H9 (cell line): ENCODE measurements around the gene WHRN. TPM values are rescaled to one million over a fixed set of nuclear protein-coding genes. Genes with fewer than 3 reads are reported as not detected.

Experiments used
- DNase-seq: peaks from one replicate; pipeline ENCODE4 v3.0.0-alpha.2; 2017
- H2AFZ ChIP-seq: one replicate; pipeline ENCODE4 v1.6.1; 2013; ENCODE audit warnings: mild to moderate bottlenecking, low read length, control low read depth, moderate library complexity
- H2AK5ac ChIP-seq: 2 replicates; pipeline ENCODE4 v1.6.1; 2013; ENCODE audit warnings: low read length, control low read depth, mixed read lengths; ENCODE audit not compliant: insufficient read length
- H2BK120ac ChIP-seq: one replicate; pipeline ENCODE4 v1.6.1; 2013; ENCODE audit warnings: low read depth, mild to moderate bottlenecking, low read length, control low read depth, inconsistent platforms; ENCODE audit not compliant: poor library complexity, severe bottlenecking
- H2BK12ac ChIP-seq: 2 replicates; pipeline ENCODE4 v1.6.1; 2013; ENCODE audit warnings: low read length, control low read depth, mixed read lengths, low read depth; ENCODE audit not compliant: insufficient read length
- H2BK15ac ChIP-seq: 2 replicates; pipeline ENCODE4 v1.6.1; 2013; ENCODE audit warnings: low read depth, low read length, control low read depth
- H2BK20ac ChIP-seq: one replicate; pipeline ENCODE4 v1.6.1; 2013; ENCODE audit warnings: low read depth, mild to moderate bottlenecking, low read length, control low read depth, inconsistent platforms; ENCODE audit not compliant: poor library complexity, severe bottlenecking
- H2BK5ac ChIP-seq: 2 replicates; pipeline ENCODE4 v1.6.1; 2013; ENCODE audit warnings: low read length, control low read depth, mixed read lengths; ENCODE audit not compliant: insufficient read length
- H3K14ac ChIP-seq: 2 replicates; pipeline ENCODE4 v1.6.1; 2013; ENCODE audit warnings: low read length, control low read depth; ENCODE audit not compliant: insufficient read depth
- H3K18ac ChIP-seq: 2 replicates; pipeline ENCODE4 v1.6.1; 2013; ENCODE audit warnings: low read depth, mild to moderate bottlenecking, mixed read lengths, low read length, control low read depth; ENCODE audit not compliant: insufficient read length
- H3K23ac ChIP-seq: 2 replicates; pipeline ENCODE4 v1.6.1; 2013; ENCODE audit warnings: low read length, control low read depth, mixed read lengths, low read depth; ENCODE audit not compliant: insufficient read length
- H3K23me2 ChIP-seq: 2 replicates; pipeline ENCODE4 v1.6.1; 2013; ENCODE audit warnings: low read depth, mild to moderate bottlenecking, mixed read lengths, low read length, control low read depth; ENCODE audit not compliant: insufficient read length, poor library complexity, severe bottlenecking
- H3K27ac ChIP-seq: 2 replicates; pipeline ENCODE4 v1.5.1; 2013; ENCODE audit warnings: low read length, control low read depth, mixed read lengths, low read depth; ENCODE audit not compliant: insufficient read length
- H3K27me3 ChIP-seq: 2 replicates; pipeline ENCODE4 v1.6.1; 2013; ENCODE audit warnings: low read length, control low read depth, inconsistent platforms; ENCODE audit not compliant: insufficient read depth
- H3K4ac ChIP-seq: 2 replicates; pipeline ENCODE4 v1.6.1; 2013; ENCODE audit warnings: low read depth, mild to moderate bottlenecking, control low read depth, inconsistent platforms, low read length, moderate library complexity
- H3K4me1 ChIP-seq: 2 replicates; pipeline ENCODE4 v1.6.1; 2013; ENCODE audit warnings: low read length, control low read depth, inconsistent platforms; ENCODE audit not compliant: insufficient read depth
- H3K4me2 ChIP-seq: 2 replicates; pipeline ENCODE4 v1.6.1; 2013; ENCODE audit warnings: low read length, control low read depth, mixed read lengths; ENCODE audit not compliant: insufficient read length, insufficient read depth
- H3K56ac ChIP-seq: 2 replicates; pipeline ENCODE4 v1.6.1; 2013; ENCODE audit warnings: low read depth, mild to moderate bottlenecking, mixed read lengths, low read length, control low read depth; ENCODE audit not compliant: insufficient read length
- H3K79me1 ChIP-seq: 2 replicates; pipeline ENCODE4 v1.6.1; 2013; ENCODE audit warnings: low read depth, mild to moderate bottlenecking, moderate library complexity, low read length, control low read depth, inconsistent platforms; ENCODE audit not compliant: insufficient read depth, poor library complexity, severe bottlenecking
- H3K79me2 ChIP-seq: 2 replicates; pipeline ENCODE4 v1.6.1; 2013; ENCODE audit warnings: low read length, control low read depth, inconsistent platforms; ENCODE audit not compliant: insufficient read depth
- H3K9ac ChIP-seq: 2 replicates; pipeline ENCODE4 v1.6.1; 2013; ENCODE audit warnings: low read length, control low read depth, mixed read lengths; ENCODE audit not compliant: insufficient read length; ENCODE audit errors: extremely low read depth
- H3K9me3 ChIP-seq: one replicate; pipeline ENCODE4 v1.6.1; 2013; ENCODE audit warnings: low read depth, low read length, inconsistent platforms; ENCODE audit not compliant: control insufficient read depth
- H3T11ph ChIP-seq: one replicate; pipeline ENCODE4 v1.6.1; 2013; ENCODE audit warnings: mild to moderate bottlenecking, low read length, control low read depth, inconsistent platforms
- H4K20me1 ChIP-seq: one replicate; pipeline ENCODE4 v1.6.1; 2013; ENCODE audit not compliant: control insufficient read depth, insufficient read length, insufficient read depth
- H4K5ac ChIP-seq: 2 replicates; pipeline ENCODE4 v1.6.1; 2013; ENCODE audit warnings: low read depth, mild to moderate bottlenecking, mixed read lengths, low read length, control low read depth; ENCODE audit not compliant: insufficient read length
- H4K8ac ChIP-seq: replicated peaks from 2 replicates; pipeline ENCODE4 v1.6.1; 2013; ENCODE audit warnings: low read length, control low read depth, mixed read lengths, low read depth; ENCODE audit not compliant: insufficient read length
- H4K91ac ChIP-seq: 2 replicates; pipeline ENCODE4 v1.6.1; 2013; ENCODE audit warnings: low read depth, mild to moderate bottlenecking, moderate library complexity, mixed read lengths, low read length, control low read depth; ENCODE audit not compliant: insufficient read length
- H3K27ac Mint-ChIP-seq, 3 experiments: 2 replicates in 2 of 3; 3 replicates in 1 of 3; pipeline ENCODE4 v1.8.0; 2020 to 2021; ENCODE audit warnings: mixed read lengths in 3 of 3, mild to moderate bottlenecking in 1 of 3, moderate library complexity in 1 of 3
- H3K27me3 Mint-ChIP-seq: 2 replicates; pipeline ENCODE4 v1.8.0; 2021; ENCODE audit warnings: low read depth, mild to moderate bottlenecking, moderate library complexity, mixed read lengths
- H3K36me3 Mint-ChIP-seq, 3 experiments: 2 replicates in 2 of 3; 3 replicates in 1 of 3; pipeline ENCODE4 v1.8.0; 2020 to 2021; ENCODE audit warnings: low read depth in 3 of 3, mixed read lengths in 3 of 3; ENCODE audit not compliant: insufficient read depth in 1 of 3
- H3K4me1 Mint-ChIP-seq, 2 experiments: 2 replicates each; pipeline ENCODE4 v1.8.0; 2020; ENCODE audit warnings: mixed read lengths in 2 of 2
- H3K4me3 Mint-ChIP-seq, 2 experiments: 2 replicates in 1 of 2; 3 replicates in 1 of 2; pipeline ENCODE4 v1.8.0; 2020 to 2021; ENCODE audit warnings: mild to moderate bottlenecking in 2 of 2, mixed read lengths in 2 of 2, moderate library complexity in 1 of 2
- H3K9me3 Mint-ChIP-seq, 2 experiments: 2 replicates in 1 of 2; 3 replicates in 1 of 2; pipeline ENCODE4 v1.8.0; 2020; ENCODE audit warnings: mild to moderate bottlenecking in 2 of 2, mixed read lengths in 2 of 2, moderate library complexity in 1 of 2
- WGBS: extraction: QIAGEN DNeasy Blood & Tissue Kit; methylation state at CpG from one replicate; pipeline ENCODE4 v1.1.7; 2013; ENCODE audit warnings: missing lambda C conversion rate, low lambda C conversion rate, mixed read lengths; ENCODE audit not compliant: insufficient read length; ENCODE audit errors: extremely low coverage; 5-methylcytosine and 5-hydroxymethylcytosine counted together
- total RNA-seq: library from RNA; stranded (reverse); gene quantifications from 2 replicates; pipeline ENCODE4 v1.2.1, GENCODE V29; 2021
- TF ChIP-seq, protein P1 (sequence below): fragments of 200-600 bp; sonication (generic); conservative IDR thresholded peaks from 3 replicates; pipeline ENCODE4 v1.8.0; 2021; ENCODE audit warnings: antibody characterized with exemption, mild to moderate bottlenecking

Gene WHRN
- total RNA-seq, 1 experiment from 2014 or later = 2.2 TPM

DNA sequence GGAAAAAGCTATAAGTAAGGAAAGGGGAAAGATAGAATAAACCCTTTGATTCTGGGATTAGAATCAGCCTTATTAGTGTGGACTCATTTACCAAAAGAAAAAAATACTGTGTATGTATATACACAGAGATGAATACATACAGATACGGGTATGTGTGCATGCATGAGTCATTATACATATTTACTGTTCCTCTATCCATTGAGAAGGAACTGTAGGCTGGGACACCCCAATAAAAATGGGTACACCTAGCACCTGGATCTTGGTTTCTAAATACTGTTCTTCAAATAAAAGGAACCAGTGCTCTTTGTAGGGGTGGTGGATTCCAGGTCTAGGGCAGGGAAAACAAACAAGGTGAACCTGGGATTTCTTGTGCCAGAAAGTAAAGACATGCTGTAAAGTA, 48.3 kb downstream of the WHRN start:
- H4K5ac ChIP-seq = no peak overlapping the region
- H3K4me2 ChIP-seq = no peak overlapping the region
- TF ChIP-seq, protein P1, sequence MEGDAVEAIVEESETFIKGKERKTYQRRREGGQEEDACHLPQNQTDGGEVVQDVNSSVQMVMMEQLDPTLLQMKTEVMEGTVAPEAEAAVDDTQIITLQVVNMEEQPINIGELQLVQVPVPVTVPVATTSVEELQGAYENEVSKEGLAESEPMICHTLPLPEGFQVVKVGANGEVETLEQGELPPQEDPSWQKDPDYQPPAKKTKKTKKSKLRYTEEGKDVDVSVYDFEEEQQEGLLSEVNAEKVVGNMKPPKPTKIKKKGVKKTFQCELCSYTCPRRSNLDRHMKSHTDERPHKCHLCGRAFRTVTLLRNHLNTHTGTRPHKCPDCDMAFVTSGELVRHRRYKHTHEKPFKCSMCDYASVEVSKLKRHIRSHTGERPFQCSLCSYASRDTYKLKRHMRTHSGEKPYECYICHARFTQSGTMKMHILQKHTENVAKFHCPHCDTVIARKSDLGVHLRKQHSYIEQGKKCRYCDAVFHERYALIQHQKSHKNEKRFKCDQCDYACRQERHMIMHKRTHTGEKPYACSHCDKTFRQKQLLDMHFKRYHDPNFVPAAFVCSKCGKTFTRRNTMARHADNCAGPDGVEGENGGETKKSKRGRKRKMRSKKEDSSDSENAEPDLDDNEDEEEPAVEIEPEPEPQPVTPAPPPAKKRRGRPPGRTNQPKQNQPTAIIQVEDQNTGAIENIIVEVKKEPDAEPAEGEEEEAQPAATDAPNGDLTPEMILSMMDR = no peak
- no peaks in the 10 kb centered on the region for H4K20me1 ChIP-seq
- H3K18ac ChIP-seq = no peak overlapping the region
- Mint-ChIP-seq H3K27ac (no peak overlapping the region), H3K4me3 (no peak overlapping the region), H3K9me3 (no peaks in the 10 kb centered on the region), H3K27me3 (peaks cover 11% of the 10 kb centered on the region), H3K36me3 (no peaks in the 10 kb centered on the region; a peak in 1 of 7 replicates), H3K4me1 (peaks cover 22 to 24% of the 10 kb centered on the region in 2 experiments)
- H3K79me1 ChIP-seq = no peaks in the 10 kb centered on the region
- no peak overlapping the region for H3K14ac ChIP-seq
- no peak overlapping the region for H3K56ac ChIP-seq
- no peak overlapping the region for H3T11ph ChIP-seq
- H2BK15ac ChIP-seq = no peak overlapping the region
- H3K9ac ChIP-seq = no peak overlapping the region
- no peak overlapping the region for H2BK120ac ChIP-seq
- WGBS = no CpG with 5 or more reads among the region's 1 CpG
- no peaks in the 10 kb centered on the region for H3K9me3 ChIP-seq
- H3K27me3 ChIP-seq = no peaks in the 10 kb centered on the region
- H2BK12ac ChIP-seq = no peak overlapping the region
- no peak for DNase-seq
- no peak overlapping the region for H4K91ac ChIP-seq
- no peak overlapping the region for H2AK5ac ChIP-seq
- no peak overlapping the region for H3K23ac ChIP-seq
- no peak overlapping the region for H4K8ac ChIP-seq
- no peak overlapping the region for H3K27ac ChIP-seq
- no peak overlapping the region for H2AFZ ChIP-seq
- no peak overlapping the region for H2BK5ac ChIP-seq
- peaks cover 7% of the 10 kb centered on the region; the same call in 1 of the 2 replicates for H3K4me1 ChIP-seq
- no peak overlapping the region for H2BK20ac ChIP-seq
- no peaks in the 10 kb centered on the region for H3K23me2 ChIP-seq
- no peaks in the 10 kb centered on the region for H3K79me2 ChIP-seq
- H3K4ac ChIP-seq = no peak overlapping the region
